EL (cell line): Measurements from ENCODE around the gene TBC1D22A.
"Not testable (repeated sequence)": the region's sequence is repeated elsewhere in the genome, so short reads cannot be mapped to it uniquely, and the experiment has no call there.

Experiments
- DNase-seq: peaks from one replicate; pipeline ENCODE4 v3.0.0-alpha.2; 2016

The TBC1D22A gene

GRCh38 chr22:46815559-46815895, 53.1 kb downstream of the TBC1D22A start:
- DNase-seq = no peak

- DNase-seq = peak; percentile 55
These were observed 53.7 kb downstream of the TBC1D22A start for GRCh38 chr22:46815896-46816731.

- not testable (repeated sequence) for DNase-seq
These were observed 54.9 kb downstream of the TBC1D22A start for GRCh38 chr22:46817390-46817789.

GRCh38 chr22:46823248-46823647, 60.8 kb downstream of the TBC1D22A start:
- DNase-seq = no peak

- no peak for DNase-seq
These were observed 61.2 kb downstream of the TBC1D22A start for GRCh38 chr22:46823654-46824053.

- no peak for DNase-seq
These were observed 62.0 kb downstream of the TBC1D22A start for GRCh38 chr22:46824344-46824909.

- no peak for DNase-seq
These were observed 62.6 kb downstream of the TBC1D22A start for GRCh38 chr22:46824980-46825544.

- no peak for DNase-seq
These were observed 64.1 kb downstream of the TBC1D22A start for GRCh38 chr22:46826438-46827135.

GRCh38 chr22:46827136-46827780, 64.8 kb downstream of the TBC1D22A start:
- DNase-seq = no peak

GRCh38 chr22:46827781-46828180, 65.3 kb downstream of the TBC1D22A start:
- peak; percentile 10 for DNase-seq

- DNase-seq = no peak
These were observed 66.0 kb downstream of the TBC1D22A start for GRCh38 chr22:46828323-46828900.

- DNase-seq = peak; percentile 93
These were observed 66.9 kb downstream of the TBC1D22A start for GRCh38 chr22:46829117-46829891.

GRCh38 chr22:46829941-46830715, 67.7 kb downstream of the TBC1D22A start:
- peak; percentile 74 for DNase-seq

GRCh38 chr22:46830841-46831240, 68.4 kb downstream of the TBC1D22A start:
- DNase-seq = peak; percentile 68

- peak; percentile 13 for DNase-seq
These were observed 70.8 kb downstream of the TBC1D22A start for GRCh38 chr22:46833228-46833627.

- no peak for DNase-seq
These were observed 71.7 kb downstream of the TBC1D22A start for GRCh38 chr22:46834021-46834737.

- DNase-seq = no peak
These were observed 72.8 kb downstream of the TBC1D22A start for GRCh38 chr22:46835288-46835687.

- no peak for DNase-seq
These were observed 73.2 kb downstream of the TBC1D22A start for GRCh38 chr22:46835693-46836092.

GRCh38 chr22:46841522-46841921, 79.1 kb downstream of the TBC1D22A start:
- DNase-seq = no peak

- DNase-seq = no peak
These were observed 80.2 kb downstream of the TBC1D22A start for GRCh38 chr22:46842606-46843005.
